Mucosa of descending colon (tissue), 3 donors: ENCODE results near the gene ENPP7. TPM values are rescaled to one million over a fixed set of nuclear protein-coding genes. Genes with fewer than 3 reads are reported as not detected.

ENCODE experiments used
- ATAC-seq: fragments of 200-7000 bp; cut with Tn5 transposase; one replicate; pipeline ENCODE4 v1.9.1; 2020; ENCODE audit warnings: mild to moderate bottlenecking, moderate library complexity
- DNase-seq, 3 donors: peaks; one replicate each; pipeline ENCODE4 v3.0.0-alpha.2; 2020
- H3K36me3 ChIP-seq: fragments of 200-600 bp; one replicate; pipeline ENCODE4 v1.8.0; 2021; ENCODE audit warnings: low read depth, mild to moderate bottlenecking
- H3K4me1 ChIP-seq: fragments of 200-600 bp; one replicate; pipeline ENCODE4 v1.8.0; 2021; ENCODE audit warnings: low read depth, mild to moderate bottlenecking
- H3K4me3 ChIP-seq: fragments of 200-600 bp; one replicate; pipeline ENCODE4 v1.8.0; 2021; ENCODE audit warnings: mild to moderate bottlenecking
- H3K9me3 ChIP-seq: fragments of 200-600 bp; one replicate; pipeline ENCODE4 v1.8.0; 2021; ENCODE audit warnings: mild to moderate bottlenecking
- intact Hi-C, 2 donors: fragments of 100-400 bp; cut with DNase I in 1 of 2; cut with micrococcal nuclease in 1 of 2; formaldehyde crosslinking; loops; one replicate each; pipeline versions ENCODE4 v1.11.0 to v1.11.1; 2022; cut with DNase I, micrococcal nuclease
- total RNA-seq, 3 donors: library from RNA; stranded (reverse); fragmentation: NEBNext Ultra II Directional in 2 of 3; extraction: Animal tissue kit (Norgen Biotek cat#: 25700) in 2 of 3; gene quantifications; one replicate each; pipeline versions ENCODE4 v1.2.1 to v1.2.4, GENCODE V29; 2021 to 2023
- TF ChIP-seq, protein P1 (sequence below): fragments of 200-600 bp; IDR thresholded peaks from one replicate; pipeline ENCODE4 v1.8.0; 2022; ENCODE audit warnings: antibody characterized with exemption, mild to moderate bottlenecking
- donor health status: DM: no; HTN: no; CAD: no; lungs with moderate emphysema.
- donor health status: DM: no; HTN: no; CAD: no.
- donor health status: DM: no; HTN: yes; CAD: no.

The ENPP7 gene
- total RNA-seq, 3 donors from 2014 or later: not detected

DNA sequence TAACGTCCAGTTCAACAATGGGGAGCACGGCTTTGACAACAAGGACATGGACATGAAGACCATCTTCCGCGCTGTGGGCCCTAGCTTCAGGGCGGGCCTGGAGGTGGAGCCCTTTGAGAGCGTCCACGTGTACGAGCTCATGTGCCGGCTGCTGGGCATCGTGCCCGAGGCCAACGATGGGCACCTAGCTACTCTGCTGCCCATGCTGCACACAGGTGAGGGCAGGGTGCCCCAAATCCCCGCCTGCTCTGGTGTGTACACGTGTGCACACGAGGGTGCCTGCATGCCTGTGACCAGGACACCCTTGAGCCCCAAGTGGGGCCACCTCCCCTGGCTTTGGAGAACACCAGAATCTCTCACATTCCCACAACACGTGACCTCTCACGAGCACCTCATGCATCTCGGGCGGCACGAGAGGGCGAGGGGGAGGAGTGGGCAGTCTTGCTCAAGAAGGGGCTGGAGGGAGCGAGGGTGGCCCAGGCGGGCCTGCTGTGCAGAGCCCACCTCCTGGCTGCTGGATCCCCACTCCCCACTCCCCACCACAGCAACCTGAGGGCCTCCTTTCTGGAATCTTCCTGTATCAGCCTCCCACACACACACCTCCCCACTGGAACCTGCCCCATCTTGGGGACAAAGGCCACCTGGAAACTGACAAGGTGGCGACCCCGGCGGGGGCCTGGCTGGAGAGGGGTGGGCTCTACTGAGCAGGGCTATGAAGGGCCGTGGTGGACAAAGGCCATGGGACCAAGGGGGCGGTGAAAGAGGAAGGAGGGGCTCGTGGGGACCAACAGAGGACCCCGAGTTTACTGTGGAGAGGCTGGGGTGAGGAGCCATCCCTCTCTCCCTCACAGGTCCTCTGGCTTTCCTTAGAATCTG lies 6.5 kb downstream of the ENPP7 start:
- TF ChIP-seq, protein P1, sequence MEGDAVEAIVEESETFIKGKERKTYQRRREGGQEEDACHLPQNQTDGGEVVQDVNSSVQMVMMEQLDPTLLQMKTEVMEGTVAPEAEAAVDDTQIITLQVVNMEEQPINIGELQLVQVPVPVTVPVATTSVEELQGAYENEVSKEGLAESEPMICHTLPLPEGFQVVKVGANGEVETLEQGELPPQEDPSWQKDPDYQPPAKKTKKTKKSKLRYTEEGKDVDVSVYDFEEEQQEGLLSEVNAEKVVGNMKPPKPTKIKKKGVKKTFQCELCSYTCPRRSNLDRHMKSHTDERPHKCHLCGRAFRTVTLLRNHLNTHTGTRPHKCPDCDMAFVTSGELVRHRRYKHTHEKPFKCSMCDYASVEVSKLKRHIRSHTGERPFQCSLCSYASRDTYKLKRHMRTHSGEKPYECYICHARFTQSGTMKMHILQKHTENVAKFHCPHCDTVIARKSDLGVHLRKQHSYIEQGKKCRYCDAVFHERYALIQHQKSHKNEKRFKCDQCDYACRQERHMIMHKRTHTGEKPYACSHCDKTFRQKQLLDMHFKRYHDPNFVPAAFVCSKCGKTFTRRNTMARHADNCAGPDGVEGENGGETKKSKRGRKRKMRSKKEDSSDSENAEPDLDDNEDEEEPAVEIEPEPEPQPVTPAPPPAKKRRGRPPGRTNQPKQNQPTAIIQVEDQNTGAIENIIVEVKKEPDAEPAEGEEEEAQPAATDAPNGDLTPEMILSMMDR: no peak
- Histone ChIP-seq H3K9me3 (no peaks in the 10 kb centered on the region), H3K4me1 (peaks cover 12% of the 10 kb centered on the region), H3K4me3 (no peak overlapping the region), H3K36me3 (no peaks in the 10 kb centered on the region)
- ATAC-seq: no peak
- intact Hi-C loops: no loop called here
- DNase-seq: no peak

DNA sequence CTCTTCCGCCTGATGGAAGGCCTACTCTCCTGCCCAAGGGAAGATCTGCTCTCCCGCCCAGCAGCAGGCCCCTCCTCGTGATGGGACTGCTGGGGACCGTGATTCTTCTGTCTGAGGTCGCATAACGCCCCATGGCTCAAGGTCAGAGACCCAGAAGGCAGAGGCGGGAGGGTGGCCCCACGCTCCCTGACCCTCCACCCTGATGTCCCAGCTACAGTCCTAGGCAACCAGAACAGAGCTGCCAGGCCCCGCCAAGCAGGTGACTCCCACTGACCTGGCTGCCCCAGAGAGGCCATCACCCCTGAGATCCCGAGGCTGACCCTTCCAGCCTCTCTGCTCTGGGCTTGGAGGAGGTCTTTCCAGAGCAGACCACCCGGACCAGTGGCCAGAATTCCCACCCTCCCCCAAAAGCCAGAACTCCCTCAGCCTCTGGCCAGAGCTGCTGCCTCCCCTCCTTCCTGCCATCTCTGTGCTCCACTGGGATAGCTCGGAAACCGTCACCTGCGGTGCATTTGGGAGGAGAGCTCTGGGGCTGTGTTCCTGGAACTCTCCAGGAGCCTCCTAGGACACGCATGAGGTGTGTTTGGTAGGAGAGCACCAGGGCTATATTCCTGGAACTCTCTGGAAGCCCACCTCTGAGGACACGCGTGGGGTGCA lies 7.3 kb downstream of the ENPP7 start:
- intact Hi-C loops: no loop called here
- DNase-seq: no peak
- H3K4me1 ChIP-seq: peaks cover 10% of the 10 kb centered on the region
- H3K9me3 ChIP-seq: no peaks in the 10 kb centered on the region
- H3K4me3 ChIP-seq: no peak overlapping the region
- no peak for ATAC-seq
- H3K36me3 ChIP-seq: no peaks in the 10 kb centered on the region
- TF ChIP-seq, protein P1: no peak

DNA sequence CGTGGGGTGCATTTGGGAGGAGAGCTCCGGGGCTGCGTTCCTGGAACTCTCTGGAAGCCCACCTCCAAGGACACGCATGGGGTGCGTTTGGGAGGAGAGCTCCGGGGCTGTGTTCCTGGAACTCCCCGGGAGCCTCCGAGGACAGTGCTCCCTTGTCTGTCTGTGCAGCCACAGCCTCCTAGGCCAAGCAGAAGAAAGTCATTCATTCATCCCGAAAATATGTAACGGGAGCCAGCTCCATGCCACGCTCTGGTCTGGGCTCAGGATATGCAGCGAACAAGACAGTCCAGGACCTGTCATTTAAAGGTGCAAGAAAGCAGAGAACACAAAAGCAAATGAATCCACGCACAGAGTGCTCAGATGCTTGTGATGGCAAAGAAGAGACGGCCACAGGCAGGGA lies 7.9 kb downstream of the ENPP7 start:
- H3K4me1 ChIP-seq: peaks cover 8% of the 10 kb centered on the region
- DNase-seq: no peak

DNA sequence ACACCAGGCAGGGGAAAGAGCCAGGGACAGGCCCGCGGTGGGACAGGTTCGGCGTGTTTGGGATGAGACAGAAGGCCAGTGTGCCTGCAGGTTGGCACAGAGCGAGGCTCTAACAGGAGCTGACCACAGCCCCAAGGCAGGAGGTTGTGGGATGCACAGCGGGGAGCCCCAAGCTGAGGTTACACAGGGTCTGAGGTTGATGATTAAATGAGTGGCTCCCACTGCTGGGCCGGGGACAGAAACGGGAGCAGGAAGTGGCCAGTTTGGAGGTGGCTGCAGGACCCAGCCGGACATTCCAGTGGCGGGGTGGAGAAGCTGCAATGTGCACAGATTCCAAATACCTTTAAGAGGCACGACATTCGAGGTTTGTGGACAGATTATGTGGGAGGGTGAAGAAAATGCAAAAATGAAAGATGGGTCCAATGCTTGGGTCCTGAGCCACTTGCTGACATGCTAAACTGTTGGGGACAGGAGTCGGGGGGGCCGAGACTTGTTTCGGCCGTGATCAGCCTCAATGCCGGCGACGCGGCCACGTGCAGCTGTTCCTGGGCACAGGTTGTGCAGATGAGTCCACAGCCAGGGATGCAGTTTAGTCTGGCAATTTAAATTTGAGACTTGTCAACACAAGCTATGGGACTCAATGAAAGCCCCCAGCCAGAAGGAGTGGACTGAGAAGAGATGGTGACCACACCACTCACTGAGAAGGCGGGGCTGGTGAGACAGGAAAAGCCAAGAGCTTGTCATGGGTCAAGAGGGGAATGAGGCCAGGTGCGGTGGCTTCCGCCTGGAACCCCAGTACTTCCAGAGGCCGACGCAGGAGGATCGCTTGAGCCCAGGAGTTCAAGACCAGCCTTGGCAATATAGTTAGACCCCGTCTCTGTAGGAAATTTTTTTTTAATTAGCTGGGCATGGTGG lies 8.7 kb downstream of the ENPP7 start:
- Histone ChIP-seq H3K4me1 (peaks cover 8% of the 10 kb centered on the region), H3K9me3 (no peaks in the 10 kb centered on the region), H3K36me3 (no peaks in the 10 kb centered on the region), H3K4me3 (no peak overlapping the region)
- intact Hi-C loops: no loop called here
- ATAC-seq (no peak), DNase-seq (no peak)
- TF ChIP-seq, protein P1: no peak

More for the DNA sequence above, 7.9 kb downstream of the ENPP7 start:
- TF ChIP-seq, protein P1: no peak
- no peak for ATAC-seq
- Histone ChIP-seq H3K4me3 (no peak overlapping the region), H3K36me3 (no peaks in the 10 kb centered on the region), H3K9me3 (no peaks in the 10 kb centered on the region)
- intact Hi-C loops: no loop called here

DNA sequence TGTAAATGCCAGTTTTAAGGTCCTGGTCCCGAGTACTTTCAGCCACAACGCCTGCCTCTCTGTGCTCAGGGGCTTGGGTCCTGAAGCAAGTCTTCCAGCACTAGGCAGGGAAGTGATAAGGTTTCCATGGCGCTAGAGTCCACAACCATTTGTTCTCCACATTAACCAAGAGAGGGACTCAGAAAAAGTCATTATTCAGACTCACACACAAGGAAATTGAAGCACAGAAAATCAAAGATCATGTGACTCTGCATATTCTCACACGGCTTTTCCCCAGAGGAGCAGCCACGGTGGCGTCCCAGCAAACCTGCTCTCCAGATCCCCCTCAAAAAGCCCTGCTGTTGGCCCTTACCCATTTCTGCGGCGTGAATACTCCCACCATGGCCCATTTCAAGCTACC lies 9.7 kb downstream of the ENPP7 start:
- TF ChIP-seq, protein P1: no peak
- Histone ChIP-seq H3K9me3 (no peaks in the 10 kb centered on the region), H3K4me1 (peaks cover 8% of the 10 kb centered on the region), H3K4me3 (no peak overlapping the region), H3K36me3 (no peaks in the 10 kb centered on the region)
- ATAC-seq (peak; percentile 43), DNase-seq (no peak)
- intact Hi-C loops: no loop called here
